CD4-positive, alpha-beta memory T cell (primary cell): ENCODE data around the gene PRUNE2. TPM values are rescaled to one million over a fixed set of nuclear protein-coding genes. Genes with fewer than 3 reads are reported as not detected.

ENCODE experiments used
- CTCF ChIA-PET: fragments of 350-600 bp; sonication (Branson Sonifier 250); formaldehyde crosslinking; loops from one replicate; lab custom pipeline; 2021; ENCODE audit warnings: inconsistent platforms; ENCODE audit not compliant: partially characterized antibody; lab: Charles Lee
- POLR2A ChIA-PET: fragments of 350-600 bp; sonication (Branson Sonifier 250); formaldehyde crosslinking; loops from one replicate; lab custom pipeline; 2021; ENCODE audit not compliant: partially characterized antibody; lab: Charles Lee
- DNase-seq, 5 donors: peaks; one replicate each; pipeline versions ENCODE4 v3.0.0 to v3.0.0-alpha.2; 2020 to 2022; ENCODE audit warnings: mixed read lengths in 1 of 5
- H3K27ac ChIP-seq: one replicate; pipeline ENCODE4 v1.7.0; 2013; ENCODE audit warnings: low read depth, low read length
- H3K27me3 ChIP-seq: 2 replicates; pipeline ENCODE4 v1.7.0; 2013; ENCODE audit warnings: mild to moderate bottlenecking, low read length, moderate library complexity; ENCODE audit not compliant: insufficient read depth
- H3K36me3 ChIP-seq: 2 replicates; pipeline ENCODE4 v1.7.0; 2013; ENCODE audit warnings: mild to moderate bottlenecking, low read length, moderate library complexity; ENCODE audit not compliant: insufficient read depth
- H3K4me1 ChIP-seq: 2 replicates; pipeline ENCODE4 v1.7.0; 2013; ENCODE audit warnings: mild to moderate bottlenecking, low read length, moderate library complexity; ENCODE audit not compliant: insufficient read depth
- H3K4me3 ChIP-seq, 2 donors: one replicate each; pipeline ENCODE4 v1.7.0; 2013; ENCODE audit warnings: low read length in 2 of 2, mild to moderate bottlenecking in 1 of 2
- H3K9me3 ChIP-seq, 2 donors: one replicate each; pipeline ENCODE4 v1.7.0; 2013; ENCODE audit warnings: low read length in 2 of 2, control low read depth in 1 of 2; ENCODE audit not compliant: control insufficient read depth in 1 of 2
- H3K27ac Mint-ChIP-seq, 7 donors: one replicate each; pipeline ENCODE4 v1.8.0; 2020 to 2021; ENCODE audit warnings: mixed read lengths in 7 of 7, mild to moderate bottlenecking in 6 of 7, inconsistent platforms in 3 of 7, moderate library complexity in 3 of 7
- H3K27me3 Mint-ChIP-seq, 2 donors: one replicate each; pipeline ENCODE4 v1.8.0; 2020 to 2021; ENCODE audit warnings: mixed read lengths in 2 of 2
- H3K36me3 Mint-ChIP-seq, 2 donors: one replicate each; pipeline ENCODE4 v1.8.0; 2020 to 2021; ENCODE audit warnings: mixed read lengths in 2 of 2, inconsistent platforms in 1 of 2, mild to moderate bottlenecking in 1 of 2
- H3K4me1 Mint-ChIP-seq, 4 donors: one replicate each; pipeline ENCODE4 v1.8.0; 2020 to 2021; ENCODE audit warnings: mixed read lengths in 4 of 4, mild to moderate bottlenecking in 1 of 4
- H3K4me3 Mint-ChIP-seq, 8 donors: one replicate each; pipeline ENCODE4 v1.8.0; 2020 to 2021; ENCODE audit warnings: mixed read lengths in 8 of 8, mild to moderate bottlenecking in 7 of 8, moderate library complexity in 6 of 8, inconsistent platforms in 3 of 8
- H3K9me3 Mint-ChIP-seq, 8 donors: one replicate each; pipeline ENCODE4 v1.8.0; 2020 to 2021; ENCODE audit warnings: mixed read lengths in 8 of 8, mild to moderate bottlenecking in 5 of 8, inconsistent platforms in 3 of 8, moderate library complexity in 1 of 8
- intact Hi-C: fragments of 100-400 bp; cut with micrococcal nuclease; formaldehyde crosslinking; loops from one replicate; pipeline ENCODE4 v1.15.1; 2023
- polyA plus RNA-seq, 2 donors: library from polyadenylated mRNA; unstranded; fragments of 300-500 nt; fragmentation: Illumina TruSeq; gene quantifications; one replicate each; pipeline ENCODE4 v1.2.3, GENCODE V29; 2021
- total RNA-seq, 2 experiments: library from RNA; stranded (reverse); gene quantifications; one replicate each; pipeline ENCODE4 v1.2.3, GENCODE V29; 2021

Gene PRUNE2
- total and polyA plus RNA-seq, 4 experiments from 2014 or later: 0.22 to 0.42 TPM; not detected in 2

GRCh38 chr9:76686756-76687155 is 219.2 kb downstream of the PRUNE2 start:
- intact Hi-C loops: no loop called here
- H3K4me3 Mint-ChIP-seq: no peak overlapping the region
- CTCF ChIA-PET: interaction anchor here (0.8 to 1.5 kb wide), 2 partner anchors 14 to 293 kb away, joined by 3 read pairs; partner anchors contain the start of gene RFK

GRCh38 chr9:76684213-76684612 is 221.7 kb downstream of the PRUNE2 start:
- no peak overlapping the region for H3K27ac ChIP-seq
- Mint-ChIP-seq H3K4me3 (no peak overlapping the region), H3K27ac (no peak overlapping the region), H3K9me3 (no peaks in the 10 kb centered on the region), H3K27me3 (peaks cover 2 to 9% of the 10 kb centered on the region in 2 donors), H3K4me1 (peaks cover 0 to 15% (median 4%) of the 10 kb centered on the region in 4 donors), H3K36me3 (no peaks in the 10 kb centered on the region)
- ChIA-PET POLR2A (no interaction called here), CTCF (interaction anchor here (1.3 kb wide), 1 partner anchor 22 kb away, joined by 3 read pairs; no protein-coding TSS in a partner anchor)
- H3K4me1 ChIP-seq: no peaks in the 10 kb centered on the region
- no peak for DNase-seq
- H3K27me3 ChIP-seq: no peaks in the 10 kb centered on the region
- no peaks in the 10 kb centered on the region for H3K9me3 ChIP-seq
- no peak overlapping the region for H3K4me3 ChIP-seq
- no peaks in the 10 kb centered on the region for H3K36me3 ChIP-seq
- intact Hi-C loops: no loop called here

More at GRCh38 chr9:76686756-76687155, 219.2 kb downstream of the PRUNE2 start:
- Mint-ChIP-seq H3K9me3 (no peaks in the 10 kb centered on the region), H3K36me3 (no peaks in the 10 kb centered on the region), H3K27me3 (peaks cover 13 to 19% of the 10 kb centered on the region in 2 donors), H3K27ac (peak overlapping the region in 1 of 7 donors; percentile 43), H3K4me1 (peaks cover 2 to 9% (median 3%) of the 10 kb centered on the region in 4 donors)
- no peaks in the 10 kb centered on the region for H3K36me3 ChIP-seq
- no peak overlapping the region for H3K4me3 ChIP-seq
- no peak for DNase-seq
- no peaks in the 10 kb centered on the region for H3K4me1 ChIP-seq
- no peak overlapping the region for H3K27ac ChIP-seq
- no peaks in the 10 kb centered on the region for H3K27me3 ChIP-seq
- POLR2A ChIA-PET: no interaction called here
- no peaks in the 10 kb centered on the region for H3K9me3 ChIP-seq

- Mint-ChIP-seq H3K4me1 (peaks cover 0 to 9% (median 4%) of the 10 kb centered on the region in 4 donors), H3K27ac (no peak overlapping the region), H3K36me3 (no peaks in the 10 kb centered on the region), H3K9me3 (no peaks in the 10 kb centered on the region), H3K27me3 (peaks cover 0 to 2% of the 10 kb centered on the region in 2 donors), H3K4me3 (no peak overlapping the region)
- intact Hi-C loops: no loop called here
- Histone ChIP-seq H3K9me3 (no peaks in the 10 kb centered on the region), H3K36me3 (no peaks in the 10 kb centered on the region), H3K27me3 (no peaks in the 10 kb centered on the region), H3K27ac (no peak overlapping the region), H3K4me1 (no peaks in the 10 kb centered on the region), H3K4me3 (no peak overlapping the region)
- CTCF ChIA-PET: interaction anchor here (1.0 kb wide), 2 partner anchors 20 to 236 kb away, joined by 3 read pairs; no protein-coding TSS in a partner anchor
- POLR2A ChIA-PET: no interaction called here
- no peak for DNase-seq
These were observed 224.4 kb downstream of the PRUNE2 start for GRCh38 chr9:76681556-76681955.

- no peak overlapping the region for H3K27ac Mint-ChIP-seq
- H3K27me3 Mint-ChIP-seq: peaks cover 0 to 2% of the 10 kb centered on the region in 2 donors
- intact Hi-C loops: no loop called here
- DNase-seq: no peak
- no peaks in the 10 kb centered on the region for H3K9me3 ChIP-seq
- no peaks in the 10 kb centered on the region for H3K36me3 ChIP-seq
- H3K9me3 Mint-ChIP-seq: no peaks in the 10 kb centered on the region
- H3K27ac ChIP-seq: no peak overlapping the region
- POLR2A ChIA-PET: no interaction called here
- H3K4me1 ChIP-seq: no peaks in the 10 kb centered on the region
- no peaks in the 10 kb centered on the region for H3K36me3 Mint-ChIP-seq
- peaks cover 0 to 9% (median 4%) of the 10 kb centered on the region in 4 donors for H3K4me1 Mint-ChIP-seq
- CTCF ChIA-PET: interaction anchor here (1.0 kb wide), 1 partner anchor 235 kb away, joined by 3 read pairs; no protein-coding TSS in a partner anchor
- H3K4me3 ChIP-seq: no peak overlapping the region
- H3K27me3 ChIP-seq: no peaks in the 10 kb centered on the region
- peak overlapping the region in 2 of 8 donors; percentile 7 to 46 for H3K4me3 Mint-ChIP-seq
These were observed 225.0 kb downstream of the PRUNE2 start for GRCh38 chr9:76680716-76681425.

- Histone ChIP-seq H3K4me3 (no peak overlapping the region), H3K27ac (no peak overlapping the region), H3K9me3 (no peaks in the 10 kb centered on the region), H3K4me1 (no peaks in the 10 kb centered on the region), H3K27me3 (no peaks in the 10 kb centered on the region), H3K36me3 (no peaks in the 10 kb centered on the region)
- POLR2A ChIA-PET: no interaction called here
- DNase-seq: no peak
- Mint-ChIP-seq H3K9me3 (no peaks in the 10 kb centered on the region), H3K4me3 (no peak overlapping the region), H3K27me3 (peaks cover 0 to 2% of the 10 kb centered on the region in 2 donors), H3K4me1 (peaks cover 0 to 9% (median 4%) of the 10 kb centered on the region in 4 donors), H3K36me3 (no peaks in the 10 kb centered on the region), H3K27ac (no peak overlapping the region)
- intact Hi-C loops: no loop called here
- CTCF ChIA-PET: interaction anchor here (0.7 kb wide), 1 partner anchor 14 kb away, joined by 3 read pairs; no protein-coding TSS in a partner anchor
These were observed 228.3 kb downstream of the PRUNE2 start for GRCh38 chr9:76677481-76678055.

- Histone ChIP-seq H3K27me3 (no peaks in the 10 kb centered on the region), H3K4me3 (no peak overlapping the region), H3K9me3 (no peaks in the 10 kb centered on the region), H3K36me3 (no peaks in the 10 kb centered on the region), H3K4me1 (no peaks in the 10 kb centered on the region), H3K27ac (no peak overlapping the region)
- no peak for DNase-seq
- POLR2A ChIA-PET: no interaction called here
- Mint-ChIP-seq H3K36me3 (no peaks in the 10 kb centered on the region), H3K4me1 (peaks cover 0 to 9% (median 4%) of the 10 kb centered on the region in 4 donors), H3K27ac (no peak overlapping the region), H3K4me3 (no peak overlapping the region), H3K27me3 (peaks cover 0 to 2% of the 10 kb centered on the region in 2 donors), H3K9me3 (peaks cover 0 to 1% (median 0%) of the 10 kb centered on the region in 8 donors)
- intact Hi-C loops: no loop called here
- CTCF ChIA-PET: no interaction called here
These were observed 229.1 kb downstream of the PRUNE2 start for GRCh38 chr9:76676857-76677256.

GRCh38 chr9:76667521-76667957 is 238.4 kb downstream of the PRUNE2 start:
- intact Hi-C loops: no loop called here
- H3K27ac Mint-ChIP-seq: no peak overlapping the region
- Histone ChIP-seq H3K4me3 (no peak overlapping the region), H3K36me3 (no peaks in the 10 kb centered on the region), H3K27ac (no peak overlapping the region), H3K4me1 (no peaks in the 10 kb centered on the region), H3K27me3 (no peaks in the 10 kb centered on the region), H3K9me3 (no peaks in the 10 kb centered on the region)
- CTCF ChIA-PET: interaction anchor here (0.6 to 1.0 kb wide), 3 partner anchors 9 to 208 kb away, joined by 3 to 4 read pairs (median 3); partner anchors contain the start of gene GCNT1
- H3K4me3 Mint-ChIP-seq: no peak overlapping the region
- H3K36me3 Mint-ChIP-seq: no peaks in the 10 kb centered on the region
- peaks cover 3 to 5% of the 10 kb centered on the region in 2 donors for H3K27me3 Mint-ChIP-seq
- no peak for DNase-seq
- peaks cover 3 to 9% (median 4%) of the 10 kb centered on the region in 4 donors for H3K4me1 Mint-ChIP-seq
- H3K9me3 Mint-ChIP-seq: peaks cover 0 to 4% (median 0%) of the 10 kb centered on the region in 8 donors
- POLR2A ChIA-PET: interaction anchor here (1.0 kb wide), 1 partner anchor 9 kb away, joined by 3 read pairs; no protein-coding TSS in a partner anchor
